Testis (tissue), 2 donors: ENCODE results near the gene CPSF7.

ENCODE experiments used
- POLR2A ChIP-seq: fragments of 450-650 bp; IDR thresholded peaks from one replicate; pipeline ENCODE4 v1.6.1; 2017; ENCODE audit warnings: antibody characterized with exemption, mild to moderate bottlenecking, moderate library complexity
- TF ChIP-seq, protein P1 (sequence below), 3 experiments: fragments of 450-650 bp in 2 of 3; fragments of 200-600 bp in 1 of 3; sonication (generic) in 1 of 3; IDR thresholded peaks; one replicate each; pipeline ENCODE4 v1.5.1; 2016 to 2019; ENCODE audit warnings: antibody characterized with exemption in 3 of 3, mild to moderate bottlenecking in 2 of 3, moderate library complexity in 1 of 3

DNA sequence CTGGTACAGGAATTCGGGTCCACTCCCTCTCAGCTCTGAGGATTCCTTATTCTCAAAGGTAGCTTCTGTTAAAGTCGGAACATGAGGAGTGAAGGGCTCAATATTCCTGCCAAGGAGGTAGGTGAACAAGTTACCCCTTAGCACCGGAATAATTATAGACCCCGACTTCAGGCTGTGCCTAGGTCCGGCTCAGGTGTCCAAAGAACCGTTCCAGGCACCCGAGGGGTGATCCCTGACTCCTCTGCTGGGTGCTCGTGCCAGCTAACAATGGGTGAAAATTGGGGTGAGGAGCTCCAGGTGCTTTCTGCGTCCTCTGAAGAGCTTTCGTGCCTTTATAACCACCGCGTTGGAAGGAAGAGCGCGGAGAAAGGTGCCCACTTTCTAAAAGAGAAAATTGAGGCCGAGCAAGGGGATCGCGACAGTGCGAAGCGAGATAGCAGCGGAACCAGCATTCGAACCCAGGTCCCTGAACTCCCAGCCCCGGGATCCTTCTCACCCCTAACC lies 68.5 kb downstream of the CPSF7 start:
- TF ChIP-seq POLR2A, result no peak
- TF ChIP-seq, protein P1, sequence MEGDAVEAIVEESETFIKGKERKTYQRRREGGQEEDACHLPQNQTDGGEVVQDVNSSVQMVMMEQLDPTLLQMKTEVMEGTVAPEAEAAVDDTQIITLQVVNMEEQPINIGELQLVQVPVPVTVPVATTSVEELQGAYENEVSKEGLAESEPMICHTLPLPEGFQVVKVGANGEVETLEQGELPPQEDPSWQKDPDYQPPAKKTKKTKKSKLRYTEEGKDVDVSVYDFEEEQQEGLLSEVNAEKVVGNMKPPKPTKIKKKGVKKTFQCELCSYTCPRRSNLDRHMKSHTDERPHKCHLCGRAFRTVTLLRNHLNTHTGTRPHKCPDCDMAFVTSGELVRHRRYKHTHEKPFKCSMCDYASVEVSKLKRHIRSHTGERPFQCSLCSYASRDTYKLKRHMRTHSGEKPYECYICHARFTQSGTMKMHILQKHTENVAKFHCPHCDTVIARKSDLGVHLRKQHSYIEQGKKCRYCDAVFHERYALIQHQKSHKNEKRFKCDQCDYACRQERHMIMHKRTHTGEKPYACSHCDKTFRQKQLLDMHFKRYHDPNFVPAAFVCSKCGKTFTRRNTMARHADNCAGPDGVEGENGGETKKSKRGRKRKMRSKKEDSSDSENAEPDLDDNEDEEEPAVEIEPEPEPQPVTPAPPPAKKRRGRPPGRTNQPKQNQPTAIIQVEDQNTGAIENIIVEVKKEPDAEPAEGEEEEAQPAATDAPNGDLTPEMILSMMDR (IDR thresholded peaks at IDR 0.05), result no peak
